Breast epithelium (tissue), 4 donors: ENCODE measurements around the gene SETD3. TPM values are rescaled to one million over a fixed set of nuclear protein-coding genes. Genes with fewer than 3 reads are reported as not detected.

Source experiments
- DNase-seq, 2 donors: peaks; one replicate each; pipeline ENCODE4 v3.0.0-alpha.2; 2019; ENCODE audit warnings: low spot score in 2 of 2
- H3K27ac ChIP-seq, 2 donors: fragments of 200-600 bp; sonication (generic) in 1 of 2; one replicate each; pipeline ENCODE4 v1.5.1; 2016 to 2019; ENCODE audit warnings: mild to moderate bottlenecking in 1 of 2
- H3K27me3 ChIP-seq, 2 donors: fragments of 200-600 bp; sonication (generic) in 1 of 2; one replicate each; pipeline versions ENCODE4 v1.5.1 to v1.6.0; 2017 to 2019; ENCODE audit warnings: control low read depth in 1 of 2, mild to moderate bottlenecking in 1 of 2
- H3K36me3 ChIP-seq: fragments of 200-600 bp; one replicate; pipeline ENCODE4 v1.5.1; 2019
- H3K4me1 ChIP-seq, 2 donors: fragments of 200-600 bp; sonication (generic); one replicate each; pipeline ENCODE4 v1.5.1; 2016 to 2019; ENCODE audit warnings: control low read depth in 1 of 2
- H3K4me3 ChIP-seq, 3 donors: fragments of 200-600 bp; sonication (generic); 1 replicate in 2 of 3; 2 replicates in 1 of 3; pipeline ENCODE4 v1.5.1; 2016 to 2019; ENCODE audit warnings: mild to moderate bottlenecking in 3 of 3, moderate library complexity in 2 of 3
- H3K9me3 ChIP-seq, 2 donors: fragments of 200-600 bp; sonication (generic) in 1 of 2; one replicate each; pipeline ENCODE4 v1.5.1; 2016 to 2019; ENCODE audit warnings: control low read depth in 1 of 2
- CTCF ChIP-seq, 3 donors: fragments of 450-650 bp; IDR thresholded peaks; one replicate each; pipeline ENCODE4 v1.5.1; 2016 to 2017; ENCODE audit warnings: antibody characterized with exemption in 3 of 3, mild to moderate bottlenecking in 3 of 3, moderate library complexity in 3 of 3
- POLR2A ChIP-seq: fragments of 450-650 bp; IDR thresholded peaks from one replicate; pipeline ENCODE4 v1.6.1; 2016; ENCODE audit warnings: antibody characterized with exemption, mild to moderate bottlenecking, moderate library complexity
- POLR2AphosphoS5 ChIP-seq, 3 donors: sonication (generic); formaldehyde crosslinking; IDR thresholded peaks; one replicate each; pipeline ENCODE4 v1.6.1; 2017; ENCODE audit warnings: antibody characterized with exemption in 3 of 3
- intact Hi-C: fragments of 100-400 bp; cut with DNase I; formaldehyde crosslinking; loops from one replicate; pipeline ENCODE4 v1.15.1; 2023; ENCODE audit warnings: low total_unique reads
- total RNA-seq, 3 donors: library from RNA; depleted of rRNA; stranded (reverse); fragments of >200 nt; gene quantifications; one replicate each; pipeline ENCODE4 v1.1.0, GENCODE V29; 2016

SETD3 gene
- total RNA-seq, 3 donors from 2014 or later = 79.0 to 101 (median 89.9) TPM

GRCh38 chr14:99441918-99442317 lies 38.7 kb downstream of the SETD3 start:
- Histone ChIP-seq H3K4me1 (no peaks in the 10 kb centered on the region), H3K27me3 (no peaks in the 10 kb centered on the region), H3K4me3 (no peak overlapping the region), H3K36me3 (no peaks in the 10 kb centered on the region), H3K9me3 (no peaks in the 10 kb centered on the region), H3K27ac (no peak overlapping the region)
- DNase-seq = no peak
- TF ChIP-seq POLR2AphosphoS5 (IDR thresholded peaks at IDR 0.05) (no peak), CTCF (IDR thresholded peaks at IDR 0.05) (no peak), POLR2A (no peak)
- intact Hi-C loops = no loop called here

GRCh38 chr14:99441157-99441870 lies 39.3 kb downstream of the SETD3 start:
- H3K27me3 ChIP-seq = no peaks in the 10 kb centered on the region
- intact Hi-C loops = no loop called here
- no peak overlapping the region for H3K4me3 ChIP-seq
- H3K9me3 ChIP-seq = no peaks in the 10 kb centered on the region
- no peak for DNase-seq
- TF ChIP-seq POLR2AphosphoS5 (IDR thresholded peaks at IDR 0.05) (no peak), POLR2A (no peak), CTCF (IDR thresholded peaks at IDR 0.05) (no peak)
- H3K27ac ChIP-seq = no peak overlapping the region
- H3K36me3 ChIP-seq = no peaks in the 10 kb centered on the region
- no peaks in the 10 kb centered on the region for H3K4me1 ChIP-seq

- H3K9me3 ChIP-seq = no peaks in the 10 kb centered on the region
- H3K27me3 ChIP-seq = no peaks in the 10 kb centered on the region
- intact Hi-C loops = no loop called here
- H3K4me3 ChIP-seq = no peak overlapping the region
- no peak for DNase-seq
- no peak overlapping the region for H3K27ac ChIP-seq
- TF ChIP-seq POLR2AphosphoS5 (IDR thresholded peaks at IDR 0.05) (no peak), POLR2A (no peak), CTCF (IDR thresholded peaks at IDR 0.05) (no peak)
- no peaks in the 10 kb centered on the region for H3K36me3 ChIP-seq
- H3K4me1 ChIP-seq = no peaks in the 10 kb centered on the region
These were observed 40.4 kb downstream of the SETD3 start for GRCh38 chr14:99440278-99440677.

GRCh38 chr14:99437706-99438105 lies 43.0 kb downstream of the SETD3 start:
- intact Hi-C loops = loop anchor here (5.0 kb wide), 2 partner anchors 305 to 1740 kb away; no protein-coding TSS in a partner anchor
- Histone ChIP-seq H3K4me3 (no peak overlapping the region), H3K9me3 (no peaks in the 10 kb centered on the region), H3K4me1 (no peaks in the 10 kb centered on the region), H3K27ac (no peak overlapping the region), H3K27me3 (no peaks in the 10 kb centered on the region), H3K36me3 (no peaks in the 10 kb centered on the region)
- TF ChIP-seq POLR2A (no peak), POLR2AphosphoS5 (IDR thresholded peaks at IDR 0.05) (no peak), CTCF (IDR thresholded peaks at IDR 0.05) (no peak)
- DNase-seq = no peak

GRCh38 chr14:99436247-99437180 lies 44.1 kb downstream of the SETD3 start:
- Histone ChIP-seq H3K4me1 (no peaks in the 10 kb centered on the region), H3K4me3 (no peak overlapping the region), H3K27me3 (no peaks in the 10 kb centered on the region), H3K27ac (no peak overlapping the region), H3K36me3 (no peaks in the 10 kb centered on the region), H3K9me3 (no peaks in the 10 kb centered on the region)
- intact Hi-C loops = loop anchor here (5.0 kb wide), 2 partner anchors 304 to 1739 kb away; no protein-coding TSS in a partner anchor
- DNase-seq = no peak
- no peak for TF ChIP-seq POLR2AphosphoS5 (IDR thresholded peaks at IDR 0.05)
- TF ChIP-seq CTCF (IDR thresholded peaks at IDR 0.05) = no peak
- no peak for TF ChIP-seq POLR2A
